HG03039 (cell line): ENCODE results near the gene SATB2.

Experiments
- ATAC-seq: cut with Tn5 transposase; IDR thresholded peaks from one replicate; pipeline ENCODE4 v1.9.1; 2021; ENCODE audit warnings: mild to moderate bottlenecking, moderate library complexity; ENCODE audit not compliant: unreplicated experiment

SATB2 gene

GRCh38 chr2:199273042-199273511 lies 184.7 kb downstream of the SATB2 start:
- no peak for ATAC-seq

- no peak for ATAC-seq
Measured at GRCh38 chr2:199261936-199262335, 195.8 kb downstream of the SATB2 start.

- ATAC-seq = no peak
Measured at GRCh38 chr2:199261239-199261638, 196.5 kb downstream of the SATB2 start.

- no peak for ATAC-seq
Measured at GRCh38 chr2:199259671-199260070, 198.1 kb downstream of the SATB2 start.

DNA sequence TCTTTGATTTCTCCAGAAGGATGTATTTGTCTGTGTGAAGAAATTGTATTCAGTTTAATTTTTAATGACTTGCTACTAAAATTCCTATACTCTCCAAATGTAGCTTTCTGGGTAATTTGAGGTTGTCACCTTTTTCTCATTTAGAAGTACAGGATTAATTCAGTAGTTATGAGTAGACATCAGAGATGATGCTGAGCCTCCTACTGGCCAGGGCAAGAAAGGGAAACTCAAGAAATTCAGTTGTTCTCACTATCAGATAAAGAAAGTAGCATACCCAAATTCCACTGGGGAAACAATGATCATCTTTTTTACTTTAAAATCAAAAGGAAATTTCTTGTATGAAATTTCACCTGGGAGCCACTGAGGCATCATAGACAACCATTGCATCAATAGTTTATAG lies 199.4 kb downstream of the SATB2 start:
- ATAC-seq = no peak

- ATAC-seq = no peak
Measured at GRCh38 chr2:199257261-199258224, 200.2 kb downstream of the SATB2 start.

GRCh38 chr2:199230091-199230490 lies 227.6 kb downstream of the SATB2 start:
- no peak for ATAC-seq

DNA sequence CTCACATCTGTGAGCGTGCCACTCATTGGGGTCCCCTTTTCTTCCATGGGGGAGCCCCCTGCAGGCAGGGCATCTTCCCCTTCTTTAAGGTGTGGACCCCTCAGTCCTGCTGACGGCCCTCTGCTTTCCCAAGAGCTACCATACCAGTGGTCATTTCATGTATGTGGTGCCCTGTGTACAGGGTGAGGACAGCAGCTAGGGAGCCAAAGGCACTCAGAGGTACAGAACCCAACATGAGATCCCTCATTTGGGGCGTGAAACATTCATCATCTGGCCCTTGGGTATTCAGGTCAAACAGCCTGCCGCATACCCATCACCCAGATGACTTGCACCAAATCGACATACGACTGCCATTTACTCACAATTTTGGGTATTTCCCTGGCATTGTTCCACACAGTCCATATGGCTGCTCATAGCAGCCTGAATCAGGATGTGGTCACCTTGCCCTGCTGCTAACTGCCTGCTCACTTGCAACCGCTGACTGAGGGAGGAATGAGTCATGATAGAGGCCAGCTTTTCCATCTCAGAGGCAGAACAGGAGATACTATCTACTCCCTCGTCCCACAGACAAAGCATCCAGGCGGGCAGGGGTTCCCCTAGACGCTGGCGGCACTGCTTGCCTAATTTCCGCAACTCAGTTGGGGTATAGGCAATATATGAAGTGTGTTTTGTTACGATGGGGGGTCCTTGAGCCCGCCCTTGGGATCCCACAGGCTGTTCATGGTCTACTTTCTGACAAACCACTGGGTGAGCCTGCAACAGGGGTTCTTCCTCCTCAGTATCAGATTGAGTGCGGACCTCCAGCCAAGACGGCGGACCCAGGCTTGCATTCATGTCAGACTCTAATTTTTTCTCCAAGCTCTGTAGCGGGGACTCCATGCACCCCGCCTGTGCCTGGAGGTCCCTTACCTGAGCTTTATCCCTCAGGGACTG lies 228.6 kb downstream of the SATB2 start:
- ATAC-seq = peak; percentile 74

GRCh38 chr2:199223791-199224190 lies 233.9 kb downstream of the SATB2 start:
- no peak for ATAC-seq

- no peak for ATAC-seq
Measured at GRCh38 chr2:199220920-199221319, 236.8 kb downstream of the SATB2 start.

GRCh38 chr2:199219551-199219950 lies 238.2 kb downstream of the SATB2 start:
- no peak for ATAC-seq
